Measurements from ENCODE around the gene TNIP3.

The TNIP3 gene

DNA sequence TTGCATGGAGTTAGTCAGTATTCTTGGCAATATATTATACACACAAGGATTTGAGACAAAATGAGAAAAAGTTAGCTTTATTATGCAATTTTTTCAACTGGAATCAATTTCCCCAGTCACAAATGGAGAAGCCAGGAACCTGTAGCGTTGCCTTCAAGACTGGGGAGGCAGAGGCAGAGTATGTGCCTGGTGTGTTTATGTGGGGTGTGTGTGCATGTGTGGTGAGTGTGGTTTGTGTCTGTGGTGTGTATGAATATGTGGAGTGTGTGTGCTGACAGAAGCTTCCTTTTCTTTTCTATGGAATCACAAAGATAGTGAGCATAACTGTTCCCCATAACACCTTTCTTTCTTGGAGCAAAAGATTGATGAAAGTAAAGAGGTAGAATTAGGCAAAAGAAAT is 37.0 kb downstream of the TNIP3 start:
- no peaks in the 10 kb centered on the region for H3K27me3 ChIP-seq (ENCODE audit: control insufficient read depth, insufficient read depth, low read length)
- no peak overlapping the region for H3K4me3 ChIP-seq (ENCODE audit: low read length)
- no peaks in the 10 kb centered on the region for H3K4me1 ChIP-seq (ENCODE audit: control insufficient read depth, low read depth, low read length)
- no peaks in the 10 kb centered on the region for H3K9me3 ChIP-seq (ENCODE audit: control insufficient read depth, low read depth, low read length)
- no peak overlapping the region for H3K9ac ChIP-seq (ENCODE audit: low read length)
- H3K36me3 ChIP-seq (ENCODE audit: control insufficient read depth, low read depth, low read length), result no peaks in the 10 kb centered on the region
- H3K27ac ChIP-seq (ENCODE audit: low read length), result no peak overlapping the region

DNA sequence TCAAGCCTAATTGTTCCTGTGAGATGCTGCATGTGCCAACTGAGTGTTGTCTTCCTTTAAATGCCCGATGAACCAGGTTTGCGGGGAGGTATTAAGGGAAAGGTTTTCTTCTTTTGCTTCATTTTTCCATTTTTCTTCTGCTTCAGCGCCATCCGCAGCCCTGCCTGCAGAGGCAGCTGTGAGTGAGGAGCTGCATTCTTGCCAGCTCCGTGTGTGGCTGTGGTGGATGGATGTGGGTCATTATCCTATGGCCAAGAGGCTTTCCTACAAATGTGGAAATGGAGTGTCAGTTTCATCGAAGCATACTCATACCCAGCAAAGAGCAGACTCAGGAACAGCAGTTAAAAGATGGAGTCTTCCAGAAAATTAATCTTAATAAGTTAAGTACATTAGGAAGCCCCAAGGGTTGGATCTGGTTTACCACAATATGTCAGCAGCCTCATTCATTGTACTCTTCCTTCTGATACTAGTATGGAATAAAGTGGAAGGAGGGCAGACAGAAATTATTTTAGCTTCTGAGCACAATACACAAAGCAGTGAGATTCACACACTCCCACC is 37.6 kb downstream of the TNIP3 start:
- H3K4me1 ChIP-seq (ENCODE audit: control insufficient read depth, low read depth, low read length), result no peaks in the 10 kb centered on the region
- H3K9ac ChIP-seq (ENCODE audit: low read length), result no peak overlapping the region
- H3K9me3 ChIP-seq (ENCODE audit: control insufficient read depth, low read depth, low read length), result no peaks in the 10 kb centered on the region
- H3K27ac ChIP-seq (ENCODE audit: low read length), result no peak overlapping the region
- no peaks in the 10 kb centered on the region for H3K27me3 ChIP-seq (ENCODE audit: control insufficient read depth, insufficient read depth, low read length)
- no peaks in the 10 kb centered on the region for H3K36me3 ChIP-seq (ENCODE audit: control insufficient read depth, low read depth, low read length)
- no peak overlapping the region for H3K4me3 ChIP-seq (ENCODE audit: low read length)

DNA sequence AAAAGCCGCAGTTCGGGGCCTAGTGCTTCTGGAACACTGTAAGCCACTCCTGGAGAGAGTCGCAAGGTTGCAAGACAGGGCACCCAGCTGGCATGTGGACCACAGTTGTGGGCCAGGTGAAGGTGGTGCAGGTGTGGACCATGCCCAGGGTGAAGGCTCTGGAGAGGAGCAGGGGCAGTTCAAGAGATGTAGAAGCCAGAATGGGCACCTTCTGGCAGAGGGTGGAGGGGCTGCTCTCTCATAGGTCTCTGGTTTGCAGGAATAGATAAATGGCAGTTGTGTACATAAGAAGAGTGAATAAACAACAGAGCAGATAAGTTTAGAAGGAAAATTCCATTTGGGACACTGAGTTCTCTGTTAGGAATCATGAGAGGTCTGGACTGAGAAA is 38.6 kb downstream of the TNIP3 start:
- H3K36me3 ChIP-seq (ENCODE audit: control insufficient read depth, low read depth, low read length), result no peaks in the 10 kb centered on the region
- no peak overlapping the region for H3K27ac ChIP-seq (ENCODE audit: low read length)
- H3K9me3 ChIP-seq (ENCODE audit: control insufficient read depth, low read depth, low read length), result no peaks in the 10 kb centered on the region
- H3K27me3 ChIP-seq (ENCODE audit: control insufficient read depth, insufficient read depth, low read length), result no peaks in the 10 kb centered on the region
- no peak overlapping the region for H3K9ac ChIP-seq (ENCODE audit: low read length)
- no peak overlapping the region for H3K4me3 ChIP-seq (ENCODE audit: low read length)
- no peaks in the 10 kb centered on the region for H3K4me1 ChIP-seq (ENCODE audit: control insufficient read depth, low read depth, low read length)

DNA sequence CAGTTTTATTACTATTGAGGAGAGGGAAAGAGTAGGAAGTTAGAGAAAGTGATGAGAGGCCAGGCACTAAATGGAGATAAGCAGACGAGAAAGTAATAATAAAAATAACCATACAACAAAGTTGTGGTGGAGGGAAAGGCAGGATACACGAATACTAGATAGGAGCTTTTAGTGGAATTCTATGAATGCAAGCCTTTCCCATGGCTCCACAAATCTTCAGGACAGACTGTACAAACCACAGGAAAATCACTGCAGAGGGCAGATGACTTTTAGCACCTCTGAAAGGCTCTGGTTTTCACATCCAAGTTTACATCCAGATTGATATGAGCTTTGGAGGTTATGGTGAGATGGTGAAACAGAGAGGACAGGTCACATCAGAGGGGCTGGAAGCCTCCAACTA is 41.5 kb downstream of the TNIP3 start:
- Histone ChIP-seq H3K4me1 (ENCODE audit: control insufficient read depth, low read depth, low read length) (no peaks in the 10 kb centered on the region), H3K36me3 (ENCODE audit: control insufficient read depth, low read depth, low read length) (no peaks in the 10 kb centered on the region), H3K4me3 (ENCODE audit: low read length) (no peak overlapping the region), H3K27me3 (ENCODE audit: control insufficient read depth, insufficient read depth, low read length) (no peaks in the 10 kb centered on the region), H3K9ac (ENCODE audit: low read length) (no peak overlapping the region), H3K9me3 (ENCODE audit: control insufficient read depth, low read depth, low read length) (no peaks in the 10 kb centered on the region), H3K27ac (ENCODE audit: low read length) (no peak overlapping the region)

DNA sequence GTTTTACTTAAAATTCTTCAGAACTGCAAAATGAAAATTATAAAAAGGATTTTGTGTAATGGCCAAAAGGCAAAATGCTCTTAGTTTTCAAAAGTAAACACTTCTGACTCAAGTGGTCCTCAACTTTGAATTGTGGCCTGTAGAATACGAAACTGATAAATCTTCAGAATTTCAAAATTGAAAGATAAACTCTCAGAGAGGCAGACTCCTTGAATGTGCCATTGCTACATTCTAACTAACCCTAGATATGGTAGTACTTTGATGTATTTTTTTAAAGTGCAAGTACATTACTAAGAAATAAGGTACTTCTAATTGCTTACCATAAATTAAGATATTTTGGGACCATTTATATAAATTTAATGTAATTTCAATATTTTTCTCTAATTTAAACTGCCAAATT is 44.4 kb downstream of the TNIP3 start:
- H3K4me3 ChIP-seq (ENCODE audit: low read length), result no peak overlapping the region
- no peaks in the 10 kb centered on the region for H3K36me3 ChIP-seq (ENCODE audit: control insufficient read depth, low read depth, low read length)
- H3K4me1 ChIP-seq (ENCODE audit: control insufficient read depth, low read depth, low read length), result no peaks in the 10 kb centered on the region
- H3K9me3 ChIP-seq (ENCODE audit: control insufficient read depth, low read depth, low read length), result no peaks in the 10 kb centered on the region
- H3K27ac ChIP-seq (ENCODE audit: low read length), result no peak overlapping the region
- no peak overlapping the region for H3K9ac ChIP-seq (ENCODE audit: low read length)
- no peaks in the 10 kb centered on the region for H3K27me3 ChIP-seq (ENCODE audit: control insufficient read depth, insufficient read depth, low read length)

DNA sequence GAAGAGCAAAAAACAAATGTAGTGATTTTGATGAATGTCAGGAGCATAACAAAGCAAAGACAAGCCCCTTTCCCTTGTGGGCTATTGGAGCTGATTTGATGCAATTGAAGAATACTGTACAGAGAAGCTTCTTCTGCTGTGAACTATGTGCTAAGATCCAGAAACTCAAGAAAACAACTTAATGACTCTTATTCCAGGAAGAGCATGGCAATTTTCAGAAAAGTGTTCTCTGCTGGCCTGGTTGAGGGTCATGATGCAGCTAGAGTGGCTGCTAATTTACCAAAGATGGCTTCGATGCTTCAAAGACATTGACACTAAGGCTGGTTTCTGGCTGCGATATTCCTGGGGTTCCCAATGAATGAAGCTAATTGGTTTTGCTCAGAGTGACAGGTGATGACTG is 45.8 kb downstream of the TNIP3 start:
- H3K4me3 ChIP-seq (ENCODE audit: low read length), result no peak overlapping the region
- no peaks in the 10 kb centered on the region for H3K36me3 ChIP-seq (ENCODE audit: control insufficient read depth, low read depth, low read length)
- no peak overlapping the region for H3K9ac ChIP-seq (ENCODE audit: low read length)
- H3K27me3 ChIP-seq (ENCODE audit: control insufficient read depth, insufficient read depth, low read length), result no peaks in the 10 kb centered on the region
- no peaks in the 10 kb centered on the region for H3K4me1 ChIP-seq (ENCODE audit: control insufficient read depth, low read depth, low read length)
- no peak overlapping the region for H3K27ac ChIP-seq (ENCODE audit: low read length)
- H3K9me3 ChIP-seq (ENCODE audit: control insufficient read depth, low read depth, low read length), result no peaks in the 10 kb centered on the region

DNA sequence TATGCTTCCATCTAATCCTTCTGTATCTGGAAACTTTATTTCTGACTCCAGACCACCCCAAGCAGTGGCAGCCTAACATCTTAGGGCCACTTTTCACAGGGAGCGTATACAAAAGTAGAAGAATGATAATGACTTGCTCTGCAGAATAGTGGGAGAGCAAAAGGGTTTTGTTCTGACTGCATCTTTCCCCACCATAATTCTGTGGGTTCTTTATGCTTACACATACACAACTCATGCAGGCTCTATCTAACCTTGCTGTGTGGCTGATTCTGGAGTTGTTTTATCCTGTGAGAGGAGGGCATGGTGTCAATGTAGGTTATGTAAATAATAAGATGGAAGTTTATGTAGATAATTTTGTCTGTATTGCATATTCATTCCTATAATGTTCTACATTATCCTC is 49.4 kb downstream of the TNIP3 start:
- Histone ChIP-seq H3K27ac (ENCODE audit: low read length) (no peak overlapping the region), H3K27me3 (ENCODE audit: control insufficient read depth, insufficient read depth, low read length) (no peaks in the 10 kb centered on the region), H3K36me3 (ENCODE audit: control insufficient read depth, low read depth, low read length) (no peaks in the 10 kb centered on the region), H3K4me1 (ENCODE audit: control insufficient read depth, low read depth, low read length) (no peaks in the 10 kb centered on the region), H3K4me3 (ENCODE audit: low read length) (no peak overlapping the region), H3K9me3 (ENCODE audit: control insufficient read depth, low read depth, low read length) (no peaks in the 10 kb centered on the region), H3K9ac (ENCODE audit: low read length) (no peak overlapping the region)

DNA sequence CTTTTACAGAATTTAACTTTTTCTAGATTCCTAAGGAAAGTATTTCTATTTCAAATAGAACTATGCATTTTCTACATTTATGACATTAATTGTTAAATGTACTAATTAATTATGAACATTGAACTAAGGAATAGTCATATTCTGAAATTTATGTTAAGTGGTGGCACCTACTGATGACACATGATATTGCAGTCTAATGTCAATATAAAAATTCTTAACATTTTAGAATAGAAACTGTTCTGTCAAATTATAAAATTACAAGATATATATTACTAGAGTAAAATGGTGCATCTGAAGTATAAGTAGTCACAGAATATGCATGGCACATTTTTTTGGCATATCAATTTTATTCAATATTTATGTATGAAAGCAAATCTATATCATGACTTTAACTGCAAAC is 51.6 kb downstream of the TNIP3 start:
- Histone ChIP-seq H3K9me3 (ENCODE audit: control insufficient read depth, low read depth, low read length) (no peaks in the 10 kb centered on the region), H3K27ac (ENCODE audit: low read length) (no peak overlapping the region), H3K36me3 (ENCODE audit: control insufficient read depth, low read depth, low read length) (no peaks in the 10 kb centered on the region), H3K4me1 (ENCODE audit: control insufficient read depth, low read depth, low read length) (no peaks in the 10 kb centered on the region), H3K27me3 (ENCODE audit: control insufficient read depth, insufficient read depth, low read length) (no peaks in the 10 kb centered on the region), H3K9ac (ENCODE audit: low read length) (no peak overlapping the region), H3K4me3 (ENCODE audit: low read length) (no peak overlapping the region)

DNA sequence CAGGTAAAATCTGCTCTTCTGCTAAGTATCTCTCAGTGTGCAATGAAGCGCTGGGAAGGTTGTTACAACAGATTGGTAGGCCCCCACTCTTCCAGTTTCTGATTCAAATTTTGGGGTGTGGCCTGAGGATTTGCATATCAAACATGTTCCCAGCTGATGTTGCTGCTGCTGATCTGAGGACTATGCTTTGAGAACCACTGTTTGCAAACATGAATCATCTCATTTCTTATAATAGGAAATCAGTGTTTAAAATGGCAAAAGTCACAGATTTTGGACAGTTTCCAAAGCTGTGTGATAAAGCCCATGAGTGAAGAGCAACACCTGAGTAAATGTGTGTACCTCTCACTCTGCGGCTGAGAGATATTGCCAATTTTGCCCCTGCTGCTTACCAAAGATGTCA is 55.6 kb downstream of the TNIP3 start:
- Histone ChIP-seq H3K36me3 (ENCODE audit: control insufficient read depth, low read depth, low read length) (no peaks in the 10 kb centered on the region), H3K27ac (ENCODE audit: low read length) (no peak overlapping the region), H3K27me3 (ENCODE audit: control insufficient read depth, insufficient read depth, low read length) (no peaks in the 10 kb centered on the region), H3K9me3 (ENCODE audit: control insufficient read depth, low read depth, low read length) (no peaks in the 10 kb centered on the region), H3K4me3 (ENCODE audit: low read length) (no peak overlapping the region), H3K4me1 (ENCODE audit: control insufficient read depth, low read depth, low read length) (no peaks in the 10 kb centered on the region), H3K9ac (ENCODE audit: low read length) (no peak overlapping the region)

DNA sequence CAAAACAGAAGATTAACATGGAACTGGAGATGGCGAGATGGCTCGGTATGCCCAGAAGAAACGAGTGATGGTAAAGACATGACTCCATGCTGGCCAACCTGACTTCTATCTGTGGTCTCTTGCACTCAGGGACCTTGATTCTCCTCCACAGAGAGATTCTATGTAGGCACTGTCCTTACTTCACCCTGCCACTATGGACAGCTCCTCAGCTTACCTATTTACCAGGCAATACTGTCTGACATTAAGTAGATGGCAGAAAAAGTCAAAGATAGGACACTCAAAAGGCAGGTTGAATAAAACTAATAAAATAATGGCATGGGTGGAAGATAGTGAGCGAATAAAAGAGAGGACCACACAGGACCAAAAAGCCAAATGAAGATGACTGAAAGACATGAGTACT is 56.6 kb downstream of the TNIP3 start:
- H3K27me3 ChIP-seq (ENCODE audit: control insufficient read depth, insufficient read depth, low read length), result no peaks in the 10 kb centered on the region
- no peaks in the 10 kb centered on the region for H3K4me1 ChIP-seq (ENCODE audit: control insufficient read depth, low read depth, low read length)
- H3K9ac ChIP-seq (ENCODE audit: low read length), result no peak overlapping the region
- no peaks in the 10 kb centered on the region for H3K9me3 ChIP-seq (ENCODE audit: control insufficient read depth, low read depth, low read length)
- no peak overlapping the region for H3K27ac ChIP-seq (ENCODE audit: low read length)
- no peaks in the 10 kb centered on the region for H3K36me3 ChIP-seq (ENCODE audit: control insufficient read depth, low read depth, low read length)
- no peak overlapping the region for H3K4me3 ChIP-seq (ENCODE audit: low read length)

DNA sequence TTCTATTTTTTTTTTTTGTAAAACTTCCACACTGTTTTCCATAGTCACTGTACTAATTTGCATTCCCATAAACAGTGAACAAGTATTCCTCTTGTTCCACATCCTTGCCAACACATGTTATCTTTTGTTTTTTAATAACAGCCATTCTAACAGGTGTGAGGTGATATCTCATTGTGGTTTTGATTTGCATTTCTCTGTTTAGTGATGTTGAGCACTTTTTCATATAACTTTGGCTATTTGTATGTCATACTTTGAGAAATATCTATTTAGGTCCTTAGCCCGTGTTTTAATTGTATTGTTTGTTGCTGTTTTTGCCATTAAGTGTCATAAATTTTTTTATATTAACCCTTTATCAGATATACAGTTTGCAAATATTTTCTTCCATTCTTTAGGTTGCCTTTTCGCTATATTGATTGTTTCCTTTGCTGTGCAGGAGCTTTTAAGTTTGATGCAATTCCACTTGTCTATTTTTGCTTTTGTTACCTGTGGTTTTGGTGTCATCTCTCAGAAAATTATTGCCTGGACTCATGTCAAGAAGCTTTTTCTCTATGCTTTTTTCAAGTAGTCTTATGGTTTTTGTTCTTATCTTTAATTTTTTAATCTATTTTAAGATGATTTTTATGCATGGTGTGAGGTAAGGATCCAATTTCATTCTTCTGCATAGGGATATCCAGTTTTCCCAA is 63.9 kb downstream of the TNIP3 start:
- Histone ChIP-seq H3K4me1 (ENCODE audit: control insufficient read depth, low read depth, low read length) (no peaks in the 10 kb centered on the region), H3K9ac (ENCODE audit: low read length) (no peak overlapping the region), H3K27ac (ENCODE audit: low read length) (no peak overlapping the region), H3K9me3 (ENCODE audit: control insufficient read depth, low read depth, low read length) (no peaks in the 10 kb centered on the region), H3K4me3 (ENCODE audit: low read length) (no peak overlapping the region), H3K27me3 (ENCODE audit: control insufficient read depth, insufficient read depth, low read length) (no peaks in the 10 kb centered on the region), H3K36me3 (ENCODE audit: control insufficient read depth, low read depth, low read length) (no peaks in the 10 kb centered on the region)

DNA sequence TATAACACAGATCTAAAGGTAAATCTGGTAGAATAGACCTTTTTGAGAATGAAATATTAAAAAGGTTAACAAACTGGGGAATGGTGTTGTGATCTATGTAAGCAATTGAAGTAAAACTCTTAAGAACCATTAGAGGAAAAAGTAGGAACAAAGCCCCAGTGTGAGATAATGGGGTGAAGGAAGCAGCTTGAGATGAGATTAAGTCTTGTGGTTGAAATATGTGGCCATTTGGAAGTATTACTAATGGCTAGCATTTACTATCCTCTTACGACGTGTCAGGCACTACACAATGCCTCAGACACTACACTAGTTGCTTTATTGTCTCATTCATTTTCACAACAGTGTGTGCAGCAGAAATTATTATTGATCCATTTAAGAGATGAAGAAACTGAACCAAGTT is 65.9 kb downstream of the TNIP3 start:
- Histone ChIP-seq H3K27ac (ENCODE audit: low read length) (no peak overlapping the region), H3K9me3 (ENCODE audit: control insufficient read depth, low read depth, low read length) (no peaks in the 10 kb centered on the region), H3K36me3 (ENCODE audit: control insufficient read depth, low read depth, low read length) (no peaks in the 10 kb centered on the region), H3K4me3 (ENCODE audit: low read length) (no peak overlapping the region), H3K27me3 (ENCODE audit: control insufficient read depth, insufficient read depth, low read length) (no peaks in the 10 kb centered on the region), H3K9ac (ENCODE audit: low read length) (no peak overlapping the region), H3K4me1 (ENCODE audit: control insufficient read depth, low read depth, low read length) (no peaks in the 10 kb centered on the region)

Data from iPS-18a (cell line).